K562 (cell line): Measurements from ENCODE around the gene RNF224. TPM values are rescaled to one million over a fixed set of nuclear protein-coding genes. Genes with fewer than 3 reads are reported as not detected.

Experiments used
- BDP1 ChIP-seq: IDR thresholded peaks from 3 replicates; pipeline ENCODE4 v1.6.1; 2011; ENCODE audit not compliant: insufficient read length, insufficient read depth
- FOS ChIP-seq: IDR thresholded peaks from 3 replicates; pipeline ENCODE4 v1.6.1; 2011; ENCODE audit not compliant: insufficient read length; ENCODE audit errors: extremely low read depth
- GABPB1 ChIP-seq: sonication (generic); formaldehyde crosslinking; IDR thresholded peaks from 2 replicates; pipeline ENCODE4 v1.8.0; 2022; ENCODE audit warnings: mild to moderate bottlenecking, missing genetic modification reagents
- GATA2 ChIP-seq: sonication (generic); formaldehyde crosslinking; IDR thresholded peaks from 2 replicates; pipeline ENCODE4 v1.4.0; 2020; ENCODE audit warnings: mild to moderate bottlenecking, missing genetic modification reagents
- HMGN3 ChIP-seq: IDR thresholded peaks from 2 replicates; pipeline ENCODE4 v1.6.1; 2011; ENCODE audit warnings: borderline replicate concordance, low read depth, mild to moderate bottlenecking, mixed read lengths, low read length; ENCODE audit not compliant: insufficient read length; ENCODE audit errors: extremely low read depth
- KAT2B ChIP-seq: IDR thresholded peaks from one replicate; pipeline ENCODE4 v1.6.1; 2012; ENCODE audit warnings: low read depth, mild to moderate bottlenecking, control low read depth, inconsistent platforms, low read length, moderate library complexity
- MTF1 ChIP-seq: fragments of 250-450 bp; sonication (Bioruptor Pico); IDR thresholded peaks from 2 replicates; pipeline ENCODE4 v1.9.0; 2021; ENCODE audit warnings: moderate library complexity, mild to moderate bottlenecking, inconsistent platforms, borderline replicate concordance
- NBN ChIP-seq: fragments of 450-650 bp; IDR thresholded peaks from 2 replicates; pipeline ENCODE4 v1.6.1; 2016; ENCODE audit warnings: low read depth, mild to moderate bottlenecking
- NCOA1 ChIP-seq: fragments of 450-650 bp; IDR thresholded peaks from 2 replicates; pipeline ENCODE4 v1.6.1; 2016; ENCODE audit warnings: low read depth
- NRF1 ChIP-seq, 2 experiments: fragments of 450-650 bp; IDR thresholded peaks in 1 of 2; conservative IDR thresholded peaks in 1 of 2; 2 replicates each; pipeline ENCODE4 v1.6.1; 2014; ENCODE audit warnings: mild to moderate bottlenecking in 2 of 2
- PHF20 ChIP-seq: fragments of 450-650 bp; IDR thresholded peaks from 2 replicates; pipeline ENCODE4 v1.6.1; 2018; ENCODE audit not compliant: partially characterized antibody
- RBFOX2 ChIP-seq: fragments of 200-400 bp; formaldehyde crosslinking; IDR thresholded peaks from 2 replicates; pipeline ENCODE4 v1.6.1; 2017; ENCODE audit warnings: low read depth, mild to moderate bottlenecking, low read length, moderate library complexity
- RBM25 ChIP-seq: fragments of 200-400 bp; formaldehyde crosslinking; IDR thresholded peaks from 2 replicates; pipeline ENCODE4 v1.6.1; 2018; ENCODE audit warnings: low read length, low read depth, moderate library complexity; ENCODE audit not compliant: severe bottlenecking
- SAP30 ChIP-seq: fragments of 200-600 bp; sonication (generic); IDR thresholded peaks from 2 replicates; pipeline ENCODE4 v1.6.1; 2012; ENCODE audit warnings: borderline replicate concordance, low read depth, mild to moderate bottlenecking, moderate library complexity, low read length, control low read depth, inconsistent platforms; ENCODE audit not compliant: insufficient read depth, poor library complexity, severe bottlenecking
- SNIP1 ChIP-seq: fragments of 450-650 bp; IDR thresholded peaks from 2 replicates; pipeline ENCODE4 v1.7.1; 2017; ENCODE audit warnings: low read depth, mild to moderate bottlenecking
- SRSF9 ChIP-seq: fragments of 200-400 bp; formaldehyde crosslinking; IDR thresholded peaks from 2 replicates; pipeline ENCODE4 v1.6.1; 2017; ENCODE audit warnings: low read depth, low read length, borderline replicate concordance
- STAT5A ChIP-seq: IDR thresholded peaks from 2 replicates; pipeline ENCODE4 v1.6.1; 2012; ENCODE audit warnings: low read length, inconsistent platforms, borderline replicate concordance
- polyA plus RNA-seq, 8 experiments: library from polyadenylated mRNA; depleted of rRNA in 4 of 8; stranded (reverse) in 5 of 8; unstranded in 3 of 8; fragments of >200 nt; fragmentation: Nextera tagmentation in 2 of 8; fragmentation: Illumina TruSeq in 1 of 8; extraction: Ambion mirVana in 2 of 8; extraction: Trizol in 1 of 8; gene quantifications; 2 replicates each; pipeline versions ENCODE4 v1.2.1 to v1.2.3, GENCODE V29; 2011 to 2014; ENCODE audit warnings: inconsistent platforms in 1 of 8, missing spikeins in 1 of 8
- total RNA-seq, 7 experiments: library from RNA; depleted of rRNA in 6 of 7; stranded (reverse); fragments of >200 nt in 6 of 7; fragmentation: Illumina TruSeq in 2 of 7; extraction: Trizol in 2 of 7; gene quantifications; 2 replicates each; pipeline versions ENCODE4 v1.2.1 to v1.2.3, GENCODE V29; 2011 to 2021; ENCODE audit warnings: low replicate concordance in 1 of 7
- TF ChIP-seq, protein P1 (sequence below): fragments of 250-450 bp; sonication (Bioruptor Pico); IDR thresholded peaks from 2 replicates; pipeline ENCODE4 v1.5.0; 2021; ENCODE audit warnings: mild to moderate bottlenecking, moderate library complexity
- TF ChIP-seq, protein P2 (sequence below): fragments of 450-650 bp; IDR thresholded peaks from 2 replicates; pipeline ENCODE4 v1.6.1; 2016
- TF ChIP-seq, protein P3 (sequence below): IDR thresholded peaks from 2 replicates; pipeline ENCODE4 v1.6.1; 2011; ENCODE audit warnings: borderline replicate concordance, low read depth, mild to moderate bottlenecking, moderate library complexity, low read length; ENCODE audit not compliant: insufficient read depth, poor library complexity, severe bottlenecking
- TF ChIP-seq, protein P4 (sequence below): fragments of 450-650 bp; formaldehyde crosslinking; IDR thresholded peaks from 2 replicates; pipeline ENCODE4 v1.4.0; 2020; ENCODE audit warnings: mild to moderate bottlenecking

RNF224 gene
- total and polyA plus RNA-seq, 9 of the 15 experiments (the other 6 are each of a cell fraction or from before 2014, with no cell fraction given), result not detected

DNA sequence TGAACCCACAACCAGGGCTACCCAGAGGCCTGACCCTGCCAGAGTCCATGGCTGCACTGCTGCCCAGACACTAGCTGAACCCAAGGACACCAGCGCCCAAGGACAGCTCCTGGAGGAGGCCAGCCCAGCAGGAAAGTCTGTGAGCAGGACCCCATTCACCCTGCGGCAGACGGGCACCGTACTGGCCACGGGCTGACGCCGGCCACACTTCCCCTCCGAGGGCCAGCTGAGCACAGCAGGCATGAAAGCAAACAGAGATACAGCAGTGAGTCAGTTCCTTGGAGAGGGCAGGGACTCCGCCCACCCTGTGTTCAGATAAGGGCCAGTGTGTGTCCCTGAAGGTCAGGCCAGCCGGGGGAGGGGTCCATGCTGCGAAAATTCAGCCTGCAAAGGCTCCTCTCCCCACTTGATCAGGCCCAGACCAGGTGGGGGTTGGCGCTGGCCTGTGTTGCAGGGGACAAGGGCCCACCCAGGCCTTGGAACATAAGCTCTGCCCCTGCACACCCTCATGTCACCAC is 8.5 kb upstream of the RNF224 start (continued):
- TF ChIP-seq MTF1 (CRISPR knock-in tag) (no peak), BDP1 (no peak), NBN (no peak), STAT5A (peak; percentile 49; the same call in 1 of the 2 replicates), GATA2 (CRISPR knock-in tag) (peak; percentile 75), SNIP1 (no peak), RBFOX2 (peak; percentile 71), HMGN3 (peak; percentile 92), NCOA1 (peak; percentile 57; the same call in 1 of the 2 replicates), PHF20 (no peak), GABPB1 (CRISPR knock-in tag) (no peak; the same call in 1 of the 2 replicates), SAP30 (no peak), SRSF9 (no peak), FOS (peak; percentile 36), RBM25 (no peak), KAT2B (no peak), NRF1 (conservative IDR thresholded peaks at IDR 0.05 in 1 of 2, IDR thresholded peaks at IDR 0.05 in 1 of 2) (peak; percentile 31 to 55)
- TF ChIP-seq, protein P1, sequence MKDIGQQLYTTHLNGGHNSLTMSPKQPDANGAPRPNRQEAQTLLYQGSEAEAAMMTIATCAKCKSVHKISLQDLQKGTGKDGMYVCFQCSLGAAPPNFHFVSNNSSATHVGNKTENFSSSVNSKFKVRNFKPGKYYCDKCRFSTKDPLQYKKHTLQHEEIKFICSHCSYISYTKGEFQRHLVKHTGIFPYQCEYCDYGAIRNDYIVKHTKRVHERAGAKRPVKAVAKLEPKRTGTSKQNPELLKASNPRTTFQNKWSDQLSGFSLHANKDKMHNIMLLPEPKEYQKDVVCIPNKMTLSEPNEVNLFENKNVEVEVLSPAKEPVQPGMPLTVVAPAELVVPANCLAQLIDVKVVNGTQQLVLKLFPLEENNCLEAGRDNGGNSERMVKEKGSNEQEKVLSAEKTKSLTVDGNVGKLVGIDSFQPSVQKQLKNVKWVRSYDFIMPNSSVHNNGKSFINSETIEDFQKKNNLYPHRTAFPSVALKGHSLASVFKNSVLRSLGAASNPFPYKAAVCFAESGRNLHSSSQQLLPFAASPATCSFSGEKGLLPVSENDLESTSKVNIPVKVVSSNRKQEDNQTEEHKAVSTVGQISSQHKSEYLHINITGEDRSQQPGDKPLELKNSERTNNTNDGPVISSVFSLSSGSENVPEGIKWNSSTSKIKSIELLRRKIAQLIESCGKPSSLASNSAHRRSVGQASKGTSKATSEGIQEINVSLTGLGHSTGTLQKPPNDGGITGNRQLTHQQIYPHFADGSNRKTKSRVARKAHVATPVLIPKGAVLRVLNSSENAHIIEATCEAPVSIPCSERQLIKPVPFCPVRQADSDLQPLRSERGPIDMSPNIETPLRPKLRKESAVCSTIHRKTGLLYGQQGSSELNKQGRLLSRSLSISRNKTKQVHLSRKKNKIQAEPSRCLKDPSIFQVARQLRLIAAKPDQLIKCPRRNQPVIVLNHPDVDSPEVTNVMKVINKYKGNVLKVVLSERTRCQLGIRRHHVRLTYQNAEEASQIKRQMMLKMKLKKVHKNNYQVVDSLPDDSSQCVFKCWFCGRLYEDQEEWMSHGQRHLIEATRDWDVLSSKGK (CRISPR knock-in tag), result no peak
- TF ChIP-seq, protein P2, sequence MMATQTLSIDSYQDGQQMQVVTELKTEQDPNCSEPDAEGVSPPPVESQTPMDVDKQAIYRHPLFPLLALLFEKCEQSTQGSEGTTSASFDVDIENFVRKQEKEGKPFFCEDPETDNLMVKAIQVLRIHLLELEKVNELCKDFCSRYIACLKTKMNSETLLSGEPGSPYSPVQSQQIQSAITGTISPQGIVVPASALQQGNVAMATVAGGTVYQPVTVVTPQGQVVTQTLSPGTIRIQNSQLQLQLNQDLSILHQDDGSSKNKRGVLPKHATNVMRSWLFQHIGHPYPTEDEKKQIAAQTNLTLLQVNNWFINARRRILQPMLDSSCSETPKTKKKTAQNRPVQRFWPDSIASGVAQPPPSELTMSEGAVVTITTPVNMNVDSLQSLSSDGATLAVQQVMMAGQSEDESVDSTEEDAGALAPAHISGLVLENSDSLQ, result no peak
- TF ChIP-seq, protein P3, sequence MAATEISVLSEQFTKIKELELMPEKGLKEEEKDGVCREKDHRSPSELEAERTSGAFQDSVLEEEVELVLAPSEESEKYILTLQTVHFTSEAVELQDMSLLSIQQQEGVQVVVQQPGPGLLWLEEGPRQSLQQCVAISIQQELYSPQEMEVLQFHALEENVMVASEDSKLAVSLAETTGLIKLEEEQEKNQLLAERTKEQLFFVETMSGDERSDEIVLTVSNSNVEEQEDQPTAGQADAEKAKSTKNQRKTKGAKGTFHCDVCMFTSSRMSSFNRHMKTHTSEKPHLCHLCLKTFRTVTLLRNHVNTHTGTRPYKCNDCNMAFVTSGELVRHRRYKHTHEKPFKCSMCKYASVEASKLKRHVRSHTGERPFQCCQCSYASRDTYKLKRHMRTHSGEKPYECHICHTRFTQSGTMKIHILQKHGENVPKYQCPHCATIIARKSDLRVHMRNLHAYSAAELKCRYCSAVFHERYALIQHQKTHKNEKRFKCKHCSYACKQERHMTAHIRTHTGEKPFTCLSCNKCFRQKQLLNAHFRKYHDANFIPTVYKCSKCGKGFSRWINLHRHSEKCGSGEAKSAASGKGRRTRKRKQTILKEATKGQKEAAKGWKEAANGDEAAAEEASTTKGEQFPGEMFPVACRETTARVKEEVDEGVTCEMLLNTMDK, result no peak
- TF ChIP-seq, protein P4, sequence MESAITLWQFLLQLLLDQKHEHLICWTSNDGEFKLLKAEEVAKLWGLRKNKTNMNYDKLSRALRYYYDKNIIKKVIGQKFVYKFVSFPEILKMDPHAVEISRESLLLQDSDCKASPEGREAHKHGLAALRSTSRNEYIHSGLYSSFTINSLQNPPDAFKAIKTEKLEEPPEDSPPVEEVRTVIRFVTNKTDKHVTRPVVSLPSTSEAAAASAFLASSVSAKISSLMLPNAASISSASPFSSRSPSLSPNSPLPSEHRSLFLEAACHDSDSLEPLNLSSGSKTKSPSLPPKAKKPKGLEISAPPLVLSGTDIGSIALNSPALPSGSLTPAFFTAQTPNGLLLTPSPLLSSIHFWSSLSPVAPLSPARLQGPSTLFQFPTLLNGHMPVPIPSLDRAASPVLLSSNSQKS, result no peak
